Measurements from ENCODE around the gene ANXA4.

DNA sequence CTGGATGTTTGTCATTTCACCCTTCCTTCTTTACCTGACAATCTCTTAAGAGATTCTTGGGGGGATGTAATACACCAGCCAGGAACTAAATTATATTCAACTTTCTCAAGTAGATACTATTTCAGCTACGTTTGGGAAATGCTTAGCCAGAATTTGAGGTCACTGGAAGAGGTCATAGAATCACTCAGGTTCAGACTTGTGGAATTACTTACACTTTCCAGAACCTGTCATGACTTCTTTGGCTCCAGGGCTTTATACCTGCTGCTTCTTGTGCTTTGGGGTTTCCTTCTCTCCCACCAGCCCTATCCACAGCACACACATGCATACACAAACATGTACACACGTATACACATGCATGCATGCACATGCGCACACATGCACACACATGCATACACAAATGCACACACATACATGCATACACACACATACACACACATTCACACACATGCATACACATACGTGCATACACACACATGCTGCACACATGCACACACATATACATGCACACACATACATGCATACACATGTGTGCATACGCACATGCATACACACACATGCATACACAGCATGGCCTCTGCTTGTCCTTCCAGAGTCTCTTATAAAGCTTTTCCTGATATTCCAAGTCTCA is 23.5 kb upstream of the ANXA4 start:
- TF ChIP-seq POLR2AphosphoS5 (IDR thresholded peaks at IDR 0.05; ENCODE audit: low read depth) (no peak), CTCF (conservative IDR thresholded peaks at IDR 0.05; ENCODE audit: low read depth in 2 of 2) (no peak), EZH2 (IDR thresholded peaks at IDR 0.05; ENCODE audit: low read depth, unreplicated experiment) (no peak), REST (IDR thresholded peaks at IDR 0.05; ENCODE audit: unreplicated experiment) (no peak), EZH2phosphoT487 (IDR thresholded peaks at IDR 0.05; ENCODE audit: unreplicated experiment) (no peak), NANOG (IDR thresholded peaks at IDR 0.05; ENCODE audit: borderline replicate concordance) (no peak; the same call in 1 of the 2 replicates), CREB1 (CRISPR knock-in tag; IDR thresholded peaks at IDR 0.05; ENCODE audit: low read depth) (no peak), JUNB (IDR thresholded peaks at IDR 0.05; ENCODE audit: unreplicated experiment) (no peak)
